H1 (cell line): Measurements from ENCODE around the gene PGA5. TPM values are rescaled to one million over a fixed set of nuclear protein-coding genes. Genes with fewer than 3 reads are reported as not detected.

ENCODE experiments used
- CTCF ChIA-PET: fragments of 300-600 bp; sonication (Branson Sonifier 250); formaldehyde crosslinking; loops from one replicate; lab custom pipeline; 2021; ENCODE audit not compliant: partially characterized antibody; lab: Charles Lee
- POLR2A ChIA-PET: fragments of 300-600 bp; sonication (Branson Sonifier 250); formaldehyde crosslinking; loops from one replicate; lab custom pipeline; 2021; ENCODE audit warnings: inconsistent platforms; ENCODE audit not compliant: partially characterized antibody; lab: Charles Lee
- DNase-seq, 2 experiments: peaks; one replicate each; pipeline versions ENCODE4 v3.0.0 to v3.0.0-alpha.2; 2010 to 2022; ENCODE audit warnings: low spot score in 2 of 2, low read depth in 1 of 2, mixed read lengths in 1 of 2
- FAIRE-seq: peaks from 2 replicates; lab custom pipeline; 2011; peaks lifted over from hg19 to GRCh38; lab: Jason Lieb, UNC
- H2AFZ ChIP-seq: 2 replicates; pipeline ENCODE4 v1.8.1; 2012; ENCODE audit warnings: low read length, inconsistent platforms
- H2AK5ac ChIP-seq: 2 replicates; pipeline ENCODE4 v1.6.1; 2013; ENCODE audit warnings: low read depth, low read length
- H2BK120ac ChIP-seq: replicated peaks from 2 replicates; pipeline ENCODE3; 2013; ENCODE audit warnings: low read depth, low read length, inconsistent platforms
- H2BK12ac ChIP-seq: 2 replicates; pipeline ENCODE4 v1.6.1; 2013; ENCODE audit warnings: low read depth, low read length
- H2BK15ac ChIP-seq: 2 replicates; pipeline ENCODE4 v1.6.1; 2013; ENCODE audit warnings: low read length
- H2BK20ac ChIP-seq: 2 replicates; pipeline ENCODE4 v1.6.1; 2013; ENCODE audit warnings: low read length
- H2BK5ac ChIP-seq: 2 replicates; pipeline ENCODE4 v1.6.1; 2013; ENCODE audit warnings: low read depth, low read length
- H3K14ac ChIP-seq: 2 replicates; pipeline ENCODE4 v1.6.1; 2013; ENCODE audit warnings: inconsistent platforms; ENCODE audit not compliant: insufficient read length
- H3K18ac ChIP-seq: 2 replicates; pipeline ENCODE4 v1.6.1; 2013; ENCODE audit warnings: low read length; ENCODE audit errors: extremely low read depth
- H3K23ac ChIP-seq: 2 replicates; pipeline ENCODE4 v1.6.1; 2013; ENCODE audit warnings: inconsistent platforms; ENCODE audit not compliant: insufficient read length
- H3K23me2 ChIP-seq: 2 replicates; pipeline ENCODE4 v1.6.1; 2013; ENCODE audit warnings: low read depth, low read length
- H3K27ac ChIP-seq: 2 replicates; pipeline ENCODE4 v1.6.1; 2011; ENCODE audit warnings: low read depth, low read length, inconsistent platforms
- H3K27me3 ChIP-seq, 4 experiments: replicated peaks in 1 of 4; 1 replicate in 1 of 4; 2 replicates in 3 of 4; pipeline versions ENCODE4 v1.6.1 to v1.8.1; 2011 to 2013; ENCODE audit warnings: low read length in 3 of 4, mild to moderate bottlenecking in 3 of 4, inconsistent platforms in 2 of 4, mixed read lengths in 2 of 4, moderate library complexity in 1 of 4; ENCODE audit not compliant: control insufficient read depth in 3 of 4, insufficient read depth in 3 of 4; ENCODE audit errors: extremely low read depth in 1 of 4
- H3K36me3 ChIP-seq, 4 experiments: 2 replicates each; pipeline versions ENCODE4 v1.6.1 to v1.8.1; 2011 to 2013; ENCODE audit warnings: mild to moderate bottlenecking in 4 of 4, low read length in 3 of 4, moderate library complexity in 2 of 4, control low read depth in 1 of 4, inconsistent platforms in 1 of 4; ENCODE audit not compliant: insufficient read depth in 4 of 4, control insufficient read depth in 2 of 4
- H3K4ac ChIP-seq: replicated peaks from 2 replicates; pipeline ENCODE3; 2013; ENCODE audit warnings: low read length, low read depth, mixed read lengths, inconsistent platforms; ENCODE audit not compliant: insufficient read length
- H3K4me1 ChIP-seq, 4 experiments: replicated peaks in 1 of 4; 1 replicate in 1 of 4; 2 replicates in 3 of 4; pipeline versions ENCODE4 v1.6.1 to v1.8.1; 2011 to 2013; ENCODE audit warnings: low read length in 3 of 4, inconsistent platforms in 2 of 4, mixed read lengths in 1 of 4; ENCODE audit not compliant: insufficient read depth in 4 of 4, control insufficient read depth in 3 of 4
- H3K4me2 ChIP-seq, 2 experiments: 2 replicates each; pipeline versions ENCODE4 v1.6.1 to v1.8.1; 2011 to 2013; ENCODE audit warnings: low read depth in 2 of 2, low read length in 2 of 2, control low read depth in 1 of 2, inconsistent platforms in 1 of 2, mild to moderate bottlenecking in 1 of 2; ENCODE audit not compliant: insufficient read depth in 1 of 2
- H3K4me3 ChIP-seq, 4 experiments: fragments of 200-600, 300-600 bp in 1 of 4; sonication (generic), shearing (Covaris generic), sonication (Bioruptor Twin) in 1 of 4; 2 replicates each; pipeline versions ENCODE4 v1.5.1 to v1.8.1; 2011 to 2016; ENCODE audit warnings: low read length in 4 of 4, low read depth in 3 of 4, control low read depth in 2 of 4, inconsistent platforms in 2 of 4, mild to moderate bottlenecking in 2 of 4, mixed read lengths in 1 of 4, moderate library complexity in 1 of 4; ENCODE audit not compliant: insufficient read depth in 2 of 4; ENCODE audit errors: extremely low read depth in 1 of 4
- H3K56ac ChIP-seq: replicated peaks from 2 replicates; pipeline ENCODE3; 2013; ENCODE audit warnings: low read depth, mild to moderate bottlenecking, mixed read lengths, low read length, inconsistent platforms; ENCODE audit not compliant: insufficient read length
- H3K79me1 ChIP-seq: 2 replicates; pipeline ENCODE4 v1.6.1; 2013; ENCODE audit warnings: low read depth, low read length, control low read depth
- H3K79me2 ChIP-seq, 2 experiments: 2 replicates each; pipeline versions ENCODE4 v1.6.1 to v1.8.1; 2012 to 2013; ENCODE audit warnings: low read length in 2 of 2, mild to moderate bottlenecking in 2 of 2, inconsistent platforms in 1 of 2; ENCODE audit not compliant: insufficient read depth in 2 of 2, control insufficient read depth in 1 of 2
- H3K9ac ChIP-seq, 4 experiments: replicated peaks in 1 of 4; 1 replicate in 1 of 4; 2 replicates in 3 of 4; pipeline versions ENCODE4 v1.6.1 to v1.8.1; 2011 to 2013; ENCODE audit warnings: low read depth in 3 of 4, low read length in 3 of 4, control low read depth in 2 of 4, mild to moderate bottlenecking in 2 of 4, moderate library complexity in 2 of 4, inconsistent platforms in 1 of 4; ENCODE audit errors: extremely low read depth in 1 of 4
- H3K9me3 ChIP-seq, 2 experiments: 2 replicates each; pipeline versions ENCODE4 v1.6.1 to v1.8.1; 2012 to 2013; ENCODE audit warnings: mild to moderate bottlenecking in 2 of 2, moderate library complexity in 2 of 2, control low read depth in 1 of 2, inconsistent platforms in 1 of 2, low read depth in 1 of 2, low read length in 1 of 2, mixed read lengths in 1 of 2; ENCODE audit not compliant: insufficient read depth in 2 of 2
- H4K20me1 ChIP-seq, 2 experiments: replicated peaks in 1 of 2; 2 replicates each; pipeline versions ENCODE3 to v1.8.1; 2011 to 2013; ENCODE audit warnings: inconsistent platforms in 2 of 2, low read length in 2 of 2, mild to moderate bottlenecking in 1 of 2; ENCODE audit not compliant: insufficient read depth in 2 of 2, control insufficient read depth in 1 of 2
- H4K5ac ChIP-seq: 2 replicates; pipeline ENCODE4 v1.6.1; 2013; ENCODE audit warnings: low read length, low read depth, mixed read lengths, inconsistent platforms; ENCODE audit not compliant: insufficient read length
- H4K8ac ChIP-seq: 2 replicates; pipeline ENCODE4 v1.8.0; 2013; ENCODE audit warnings: mild to moderate bottlenecking, moderate library complexity, low read length, inconsistent platforms; ENCODE audit not compliant: insufficient read depth; ENCODE audit errors: extremely low read depth
- H4K91ac ChIP-seq: replicated peaks from 2 replicates; pipeline ENCODE3; 2013; ENCODE audit warnings: low read length, mixed read lengths, inconsistent platforms; ENCODE audit not compliant: insufficient read length
- CBX5 ChIP-seq: fragments of 300-800, 300-1000 bp; sonication (generic); IDR thresholded peaks from 2 replicates; pipeline ENCODE4 v1.7.1; 2016; ENCODE audit warnings: antibody characterized with exemption, low read length, low read depth
- CBX8 ChIP-seq: fragments of 300-800, 300-1000 bp; sonication (generic); IDR thresholded peaks from 2 replicates; pipeline ENCODE4 v1.7.1; 2016; ENCODE audit warnings: low read depth, low read length, borderline replicate concordance
- CEBPB ChIP-seq: IDR thresholded peaks from 2 replicates; pipeline ENCODE4 v1.6.1; 2012; ENCODE audit warnings: low read depth, low read length
- CREB1 ChIP-seq: IDR thresholded peaks from 2 replicates; pipeline ENCODE4 v1.6.1; 2012; ENCODE audit warnings: inconsistent platforms
- JUN ChIP-seq: IDR thresholded peaks from 2 replicates; pipeline ENCODE4 v1.6.1; 2011; ENCODE audit warnings: low read depth, mild to moderate bottlenecking, improper control_type of control experiment, low read length
- MAFK ChIP-seq: IDR thresholded peaks from 2 replicates; pipeline ENCODE4 v1.6.1; 2012; ENCODE audit warnings: low read depth, mild to moderate bottlenecking, improper control_type of control experiment, low read length
- RAD21 ChIP-seq, 2 experiments: IDR thresholded peaks in 1 of 2; conservative IDR thresholded peaks in 1 of 2; 2 replicates each; pipeline ENCODE4 v1.6.1; 2011; ENCODE audit warnings: low read depth in 2 of 2, low read length in 2 of 2, improper control_type of control experiment in 1 of 2, inconsistent platforms in 1 of 2, mild to moderate bottlenecking in 1 of 2, moderate library complexity in 1 of 2
- TAF7 ChIP-seq: optimal IDR thresholded peaks from 2 replicates; pipeline ENCODE3; 2011; ENCODE audit warnings: low read depth, mild to moderate bottlenecking, inconsistent platforms, low read length, moderate library complexity, borderline replicate concordance
- TCF12 ChIP-seq: IDR thresholded peaks from 2 replicates; pipeline ENCODE4 v1.6.1; 2011; ENCODE audit warnings: low read depth, mild to moderate bottlenecking, low read length
- WGBS, 2 experiments: shearing (Covaris generic) in 1 of 2; methylation state at CpG; one replicate each; pipeline versions ENCODE4 v1.1.6 to v1.1.7; 2013 to 2015; ENCODE audit warnings: low lambda C conversion rate in 2 of 2, mixed read lengths in 2 of 2, inconsistent platforms in 1 of 2, low coverage in 1 of 2, missing lambda C conversion rate in 1 of 2; ENCODE audit not compliant: insufficient replicate concordance in 2 of 2, insufficient coverage in 1 of 2, insufficient read length in 1 of 2; ENCODE audit errors: extremely low coverage in 1 of 2, missing lambda C conversion rate in 1 of 2; 5-methylcytosine and 5-hydroxymethylcytosine counted together
- polyA plus RNA-seq, 7 experiments: library from polyadenylated mRNA; depleted of rRNA in 3 of 7; stranded (reverse) in 5 of 7; unstranded in 2 of 7; fragments of >200 nt in 5 of 7; fragments of 200-250 nt in 2 of 7; gene quantifications; 1 replicate in 5 of 7; 2 replicates in 1 of 7; 4 replicates in 1 of 7; pipeline versions ENCODE4 v1.2.1 to v1.2.3, GENCODE V29; 2011 to 2013; ENCODE audit warnings: missing spikeins in 2 of 7, mixed read lengths in 2 of 7
- total RNA-seq: library from RNA; stranded (reverse); fragmentation: NEBNext Ultra II Directional; extraction: Animal tissue kit (Norgen Biotek cat#: 25700); gene quantifications from 2 replicates; pipeline ENCODE4 v1.2.1, GENCODE V29; 2021
- TF ChIP-seq, protein P1 (sequence below): IDR thresholded peaks from 2 replicates; pipeline ENCODE4 v1.6.1; 2012; ENCODE audit warnings: inconsistent platforms

Gene PGA5
- total and polyA plus RNA-seq, 2 of the 8 experiments (the other 6 are each of a cell fraction or from before 2014, with no cell fraction given), result 0.67 to 2.0 TPM

DNA sequence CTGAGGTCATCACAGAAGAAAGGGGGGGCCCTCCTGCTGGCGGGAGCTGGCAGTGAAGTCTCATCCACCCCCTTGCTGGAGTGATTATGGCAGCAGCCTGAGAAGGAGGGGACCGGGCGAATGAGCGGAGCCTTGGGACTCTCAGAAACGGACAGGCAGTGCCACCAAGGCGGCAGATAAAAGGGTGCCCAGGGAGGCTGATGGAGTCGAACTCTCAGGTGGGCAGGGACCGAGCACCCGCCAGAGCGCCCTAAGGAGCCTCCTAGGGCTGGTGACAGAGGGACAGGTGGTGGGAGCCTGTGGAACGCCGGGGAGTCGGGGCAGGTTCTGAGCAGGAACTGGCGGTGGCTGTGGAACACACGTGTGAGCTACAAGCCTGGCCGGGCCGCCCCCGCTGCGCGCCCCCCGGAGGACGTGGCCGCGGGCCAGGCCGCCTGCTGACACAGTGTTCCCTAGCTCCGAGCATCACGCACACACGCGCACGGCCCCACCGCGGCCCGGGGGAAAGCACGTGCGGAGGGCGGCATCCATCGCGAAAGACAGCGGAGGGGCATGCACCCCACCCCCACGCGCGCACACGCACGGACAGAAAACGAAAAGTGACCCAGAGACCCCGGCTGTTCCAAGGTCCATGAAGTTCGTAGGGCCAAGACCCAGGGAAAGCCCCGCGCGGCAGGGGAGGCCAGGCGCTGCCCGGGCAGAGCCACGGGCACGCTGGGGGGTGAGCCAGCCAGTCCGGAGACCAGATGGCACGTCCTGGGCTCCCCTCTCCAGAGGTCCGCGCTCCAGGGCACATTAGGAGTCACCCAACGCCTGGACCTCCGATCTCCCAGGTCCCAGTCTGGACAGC is 53.1 kb downstream of the PGA5 start:
- no peak overlapping the region for H2BK20ac ChIP-seq
- H3K79me1 ChIP-seq, result no peaks in the 10 kb centered on the region
- peak overlapping the region; percentile 57; the same call in 1 of the 2 replicates for H3K27ac ChIP-seq
- H2BK12ac ChIP-seq, result no peak overlapping the region
- H2BK120ac ChIP-seq, result no peak overlapping the region
- H4K20me1 ChIP-seq, result peaks cover 3 to 13% of the 10 kb centered on the region in 2 experiments
- peaks cover 10% of the 10 kb centered on the region; the same call in 1 of the 2 replicates for H3K23me2 ChIP-seq
- peak overlapping the region; percentile 66; the same call in 1 of the 2 replicates for H2BK5ac ChIP-seq
- ChIA-PET CTCF (interaction anchor here (0.6 to 2.9 kb wide), 12 partner anchors 12 to 102 kb away, joined by 3 to 14 read pairs (median 4); no protein-coding TSS in a partner anchor), POLR2A (interaction anchor here (0.9 to 6.9 kb wide), 20 partner anchors 8 to 136 kb away, joined by 3 to 54 read pairs (median 6); partner anchors contain the start of genes CPSF7, CYB561A3, DDB1 and SDHAF2)
- peaks cover 0 to 10% (median 1%) of the 10 kb centered on the region in 4 experiments; a peak in 3 of 8 replicates for H3K36me3 ChIP-seq
- peak overlapping the region; percentile 15 for H4K5ac ChIP-seq
- peak overlapping the region; percentile 59 for H3K4ac ChIP-seq
- DNase-seq (peak in 1 of 2 experiments; percentile 57), FAIRE-seq (no peak)
- peak overlapping the region; percentile 88 for H3K18ac ChIP-seq
- H3K79me2 ChIP-seq, result 0 out of 4 replicates have a peak, but pooled peaks cover 0 to 3% of the 10 kb centered on the region in 2 experiments
- peaks cover 1 to 12% (median 7%) of the 10 kb centered on the region in 4 experiments; a peak in 6 of 7 replicates for H3K27me3 ChIP-seq
- H3K23ac ChIP-seq, result no peak overlapping the region
- H2BK15ac ChIP-seq, result no peak overlapping the region; the same call in 1 of the 2 replicates
- peak overlapping the region; percentile 71 to 91 for H3K4me2 ChIP-seq
- 4% methylated on average over 54 of the region's 60 CpGs; no CpG with 5 or more reads in 1 of the 2 experiments for WGBS, 2 experiments
- H4K91ac ChIP-seq, result peak overlapping the region; percentile 68
- H3K4me3 ChIP-seq, result peak overlapping the region; percentile 54 to 82 (median 78)
- H3K56ac ChIP-seq, result peak overlapping the region; percentile 72
- no peak overlapping the region; the same call in 1 of the 2 replicates for H2AK5ac ChIP-seq
- H2AFZ ChIP-seq, result peak overlapping the region; percentile 79; the same call in 1 of the 2 replicates
- H3K14ac ChIP-seq, result no peak overlapping the region
- H3K9me3 ChIP-seq, result no peaks in the 10 kb centered on the region
- peak overlapping the region; percentile 90 for H4K8ac ChIP-seq
- peaks cover 2 to 9% (median 8%) of the 10 kb centered on the region in 4 experiments for H3K4me1 ChIP-seq
- H3K9ac ChIP-seq, result peak overlapping the region; percentile 13 to 82 (median 59); a peak in 6 of 7 replicates
- no peak for TF ChIP-seq CBX5
- no peak for TF ChIP-seq CBX8
- no peak for TF ChIP-seq TAF7
- TF ChIP-seq JUN, result no peak
- TF ChIP-seq CEBPB, result no peak
- TF ChIP-seq RAD21 (IDR thresholded peaks at IDR 0.05 in 1 of 2, conservative IDR thresholded peaks at IDR 0.05 in 1 of 2; ENCODE audit: low read depth in 2 of 2, low read length in 2 of 2), result no peak
- no peak; the same call in 1 of the 2 replicates for TF ChIP-seq CREB1
- TF ChIP-seq, protein P1, sequence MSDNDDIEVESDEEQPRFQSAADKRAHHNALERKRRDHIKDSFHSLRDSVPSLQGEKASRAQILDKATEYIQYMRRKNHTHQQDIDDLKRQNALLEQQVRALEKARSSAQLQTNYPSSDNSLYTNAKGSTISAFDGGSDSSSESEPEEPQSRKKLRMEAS, result peak; percentile 73; the same call in 1 of the 2 replicates
- TF ChIP-seq TCF12, result no peak
- no peak for TF ChIP-seq MAFK
